NCI-H1436 treated with DMSO at 0.1 percent for 48 hours (cell line): Measurements from ENCODE around the gene CHRNE.
"Not testable (repeated sequence)": the region's sequence is repeated elsewhere in the genome, so short reads cannot be mapped to it uniquely, and the experiment has no call there.

ENCODE experiments used
- DNase-seq: peaks from one replicate; lab custom pipeline; 2025; lab: John Stamatoyannopoulos, UW

CHRNE gene

DNA sequence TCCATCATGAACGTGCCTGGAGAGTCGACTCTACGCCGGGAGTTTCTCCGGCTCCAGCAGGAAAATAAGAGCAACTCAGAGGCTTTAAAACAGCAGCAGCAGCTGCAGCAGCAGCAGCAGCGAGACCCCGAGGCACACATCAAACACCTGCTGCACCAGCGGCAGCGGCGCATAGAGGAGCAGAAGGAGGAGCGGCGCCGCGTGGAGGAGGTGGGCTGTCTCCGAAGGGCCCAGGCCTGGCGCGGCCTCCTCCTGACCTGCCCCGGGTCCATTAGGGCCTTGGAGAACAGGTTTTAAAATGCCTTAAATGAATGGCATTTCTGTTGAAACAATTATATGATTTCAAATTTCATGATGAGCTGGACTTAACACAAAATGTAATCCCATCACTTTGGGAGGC, 15.3 kb downstream of the CHRNE start:
- no peak for DNase-seq

GRCh38 chr17:4886830-4887229, 16.1 kb downstream of the CHRNE start:
- DNase-seq, result no peak

- DNase-seq, result no peak
Measured at GRCh38 chr17:4884489-4884888, 18.4 kb downstream of the CHRNE start.

- DNase-seq, result peak; percentile 2
Measured at GRCh38 chr17:4881761-4882555, 20.9 kb downstream of the CHRNE start.

GRCh38 chr17:4880857-4881256, 22.0 kb downstream of the CHRNE start:
- DNase-seq, result no peak

DNA sequence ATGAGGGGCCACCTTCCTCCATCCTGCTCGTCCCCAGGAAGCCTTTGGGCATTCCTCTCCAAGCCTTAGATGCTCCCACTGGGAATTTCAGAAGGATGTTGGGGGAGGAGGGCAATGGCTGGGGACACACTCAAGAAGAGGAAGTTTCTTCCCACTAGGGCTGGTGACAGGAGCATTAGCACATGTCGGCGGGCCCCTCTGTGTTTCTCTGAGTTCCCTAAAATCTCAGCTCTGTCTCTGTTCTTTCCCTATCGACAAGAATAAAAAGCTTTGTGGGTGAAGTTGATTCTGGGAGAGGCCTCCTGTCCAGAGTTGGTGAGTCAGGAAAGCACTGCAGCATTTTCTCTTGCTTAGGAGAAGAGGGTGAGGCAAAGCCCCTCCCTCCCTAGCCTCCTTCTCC, 23.3 kb downstream of the CHRNE start:
- DNase-seq, result no peak

DNA sequence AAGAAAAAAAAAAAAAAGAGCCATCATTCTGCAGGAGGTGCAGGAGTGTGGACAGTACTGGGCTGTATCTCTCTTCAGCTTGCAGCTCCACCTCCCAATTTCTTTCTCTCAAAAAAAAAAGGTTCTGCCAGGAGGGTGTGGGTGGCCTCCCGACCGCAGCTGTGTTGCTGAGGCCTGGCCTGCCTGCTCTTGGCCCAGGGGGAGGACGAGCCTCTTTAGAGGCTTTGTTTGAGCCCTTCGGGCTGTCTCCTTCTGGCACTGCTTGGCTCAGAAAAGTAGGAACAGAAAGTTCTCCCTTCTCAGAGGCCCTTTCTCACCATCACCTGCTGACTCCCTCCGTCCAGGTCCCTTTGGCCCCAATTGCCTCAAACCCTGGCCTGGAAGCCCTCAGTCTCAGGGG, 25.8 kb downstream of the CHRNE start:
- DNase-seq, result no peak

DNA sequence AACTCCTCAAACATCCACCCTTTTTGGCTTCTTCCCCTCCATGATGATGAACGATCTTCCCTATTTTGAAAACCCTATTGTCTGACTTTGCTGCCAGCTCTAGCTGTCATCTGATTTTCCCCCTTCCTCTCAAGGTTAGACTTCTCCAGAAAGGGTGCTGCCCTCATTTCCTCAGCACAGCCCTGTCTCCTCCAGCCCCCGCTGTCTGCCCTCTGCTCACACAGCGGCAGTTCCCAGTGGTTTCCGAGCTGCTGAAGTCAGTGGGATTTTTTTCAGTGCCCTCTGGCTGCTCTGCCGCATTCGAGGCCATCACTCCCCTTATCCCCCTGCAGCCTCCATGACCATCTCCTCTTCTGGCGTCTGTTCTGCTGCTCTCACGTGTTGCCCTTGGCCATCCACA, 30.1 kb downstream of the CHRNE start:
- no peak for DNase-seq

DNA sequence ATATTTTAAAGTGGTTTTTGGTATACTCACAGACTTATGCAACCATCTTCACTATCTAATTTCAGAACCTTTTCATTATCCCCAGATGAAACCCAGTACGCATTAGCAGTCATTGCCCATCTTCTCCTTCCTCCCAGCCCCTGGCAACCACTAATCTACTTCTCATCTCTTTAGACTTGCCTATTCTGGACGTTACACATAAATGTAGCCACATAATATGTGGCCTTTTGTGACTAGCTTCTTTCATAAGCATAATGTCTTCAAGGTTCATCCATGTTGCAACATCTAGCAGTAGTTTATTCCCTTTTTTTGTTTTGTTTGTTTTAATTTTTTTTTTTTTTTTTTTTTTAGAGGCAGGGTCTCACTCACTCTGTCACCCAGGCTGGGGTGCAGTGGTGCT, 32.0 kb downstream of the CHRNE start:
- DNase-seq, result no peak

- DNase-seq, result not testable (repeated sequence)
Measured at GRCh38 chr17:4869058-4869998, 33.6 kb downstream of the CHRNE start.

DNA sequence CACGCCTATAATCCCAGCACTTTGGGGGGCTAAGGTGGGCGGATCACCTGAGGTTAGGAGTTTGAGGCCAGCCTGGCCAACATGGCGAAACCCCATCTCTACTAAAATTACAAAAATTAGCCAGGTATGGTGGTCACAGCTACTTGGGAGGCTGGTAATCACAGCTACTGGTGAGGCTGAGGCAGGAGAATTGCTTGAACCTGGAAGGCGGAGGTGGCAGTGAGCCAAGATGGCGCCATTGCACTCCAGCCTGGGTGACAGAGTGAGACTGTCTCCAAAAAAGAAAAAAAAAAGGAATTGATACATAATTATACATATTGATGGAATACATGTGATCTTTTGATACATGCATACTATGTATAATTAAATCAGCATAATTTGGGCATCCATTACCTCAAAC, 35.4 kb downstream of the CHRNE start:
- not testable (repeated sequence) for DNase-seq

DNA sequence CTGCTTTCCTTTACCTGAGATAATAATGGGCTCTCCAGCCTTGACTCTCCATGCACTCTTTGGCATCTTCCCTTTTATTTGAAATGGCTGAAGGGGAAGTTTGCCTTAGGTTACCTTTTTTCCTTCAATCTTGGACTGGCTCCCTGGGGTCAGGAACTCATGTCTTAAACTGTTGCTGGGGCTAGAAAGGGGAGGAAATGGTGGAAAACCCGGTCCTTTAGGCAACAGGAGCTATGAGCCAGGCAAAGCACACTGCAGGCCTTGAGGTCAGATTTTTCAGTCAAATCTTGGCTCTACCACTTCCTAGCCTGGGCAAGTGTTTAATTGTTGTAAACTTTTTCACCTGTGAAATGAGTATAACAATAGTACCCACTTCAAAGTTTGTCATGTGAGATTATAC, 39.6 kb downstream of the CHRNE start:
- no peak for DNase-seq

DNA sequence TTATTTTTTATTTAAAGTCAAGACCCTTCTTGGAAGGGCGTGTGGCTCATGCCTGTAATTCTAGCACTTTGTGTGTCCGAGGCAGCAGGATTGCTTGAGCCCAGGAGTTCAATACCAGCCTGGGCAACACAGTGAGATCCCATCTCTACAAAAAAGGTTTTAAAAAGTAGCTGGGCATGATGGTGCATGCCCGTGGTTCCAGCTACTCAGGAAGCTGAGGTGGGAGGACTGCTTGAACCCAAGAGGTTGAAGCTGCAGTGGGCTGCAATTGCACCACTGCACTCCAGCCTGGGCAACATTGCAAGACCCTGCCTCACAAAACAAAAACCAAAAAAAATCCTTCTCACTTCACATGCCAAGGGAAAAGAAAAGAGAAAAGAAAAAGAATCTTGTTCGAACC, 40.2 kb downstream of the CHRNE start:
- no peak for DNase-seq

GRCh38 chr17:4861052-4861451, 41.8 kb downstream of the CHRNE start:
- no peak for DNase-seq

GRCh38 chr17:4860651-4861050, 42.2 kb downstream of the CHRNE start:
- DNase-seq, result no peak

DNA sequence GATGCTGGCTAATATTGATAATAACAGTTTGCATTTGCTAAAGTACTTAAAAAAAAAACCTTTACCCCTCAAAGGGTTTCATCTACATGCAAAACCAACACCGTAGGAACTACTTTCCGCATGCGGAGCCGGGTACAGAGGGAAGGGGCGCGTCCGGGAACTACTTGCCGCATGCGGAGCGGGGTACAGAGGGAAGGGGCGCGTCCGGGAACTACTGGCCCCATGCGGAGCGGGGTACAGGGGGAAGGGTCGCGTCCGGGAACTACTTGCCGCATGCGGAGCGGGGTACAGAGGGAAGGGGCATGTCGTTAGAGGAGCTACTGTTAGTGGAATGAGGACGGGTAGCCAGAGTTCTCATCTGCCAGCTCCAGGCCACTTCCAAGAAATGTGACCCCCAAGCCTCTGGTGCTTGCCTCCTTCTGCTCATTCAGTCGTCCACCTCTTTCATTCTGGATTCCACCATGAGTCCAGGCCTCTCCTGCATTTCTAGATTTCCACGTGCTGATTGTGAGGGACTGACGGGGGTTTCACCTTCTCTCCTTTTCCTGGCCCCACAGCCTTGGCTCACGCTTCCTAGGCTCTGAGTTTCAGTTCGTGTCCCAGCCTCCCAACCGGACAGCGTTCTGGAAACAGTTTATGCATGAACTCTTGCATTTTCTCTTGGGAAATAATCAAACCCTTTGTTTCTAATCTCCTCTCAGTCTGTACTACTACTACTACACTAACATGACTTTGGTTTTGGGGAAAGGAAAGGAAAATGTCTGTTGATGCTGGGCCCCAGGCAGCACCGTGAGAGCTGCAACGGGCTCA, 42.9 kb downstream of the CHRNE start:
- no peak for DNase-seq

GRCh38 chr17:4858882-4859260, 44.0 kb downstream of the CHRNE start:
- no peak for DNase-seq

GRCh38 chr17:4858068-4858881, 44.6 kb downstream of the CHRNE start:
- DNase-seq, result no peak

GRCh38 chr17:4857347-4857746, 45.6 kb downstream of the CHRNE start:
- DNase-seq, result not testable (repeated sequence)

DNA sequence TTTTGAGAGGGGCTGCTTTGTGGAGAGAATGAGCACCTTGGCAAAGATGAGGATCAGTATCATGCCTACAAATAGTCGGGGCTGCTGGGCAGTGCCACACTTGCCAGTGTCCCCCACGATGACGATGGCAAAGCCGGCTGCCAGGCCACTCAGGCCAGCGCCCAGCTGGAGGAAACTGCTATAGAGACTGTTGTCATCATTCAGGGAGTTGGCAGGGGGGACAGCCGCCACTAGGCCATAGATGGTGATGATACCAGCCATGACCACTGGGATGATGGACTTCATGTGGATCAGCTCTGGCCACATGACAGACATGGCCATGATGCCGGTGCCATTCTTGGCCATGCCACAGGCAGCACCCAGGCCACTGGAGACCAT, 46.0 kb downstream of the CHRNE start:
- DNase-seq, result no peak

GRCh38 chr17:4856271-4856936, 46.5 kb downstream of the CHRNE start:
- no peak for DNase-seq
